PC-3 (cell line): ENCODE data around the gene GCKR. TPM values are rescaled to one million over a fixed set of nuclear protein-coding genes. Genes with fewer than 3 reads are reported as not detected.

Experiments used
- ATAC-seq: fragments of 200-7000 bp; cut with Tn5 transposase; 2 replicates; pipeline ENCODE4 v1.9.1; 2020; ENCODE audit warnings: mild to moderate bottlenecking, moderate library complexity
- BruUV-seq: library from RNA; stranded (reverse); fragments of 400-500 nt; replicated peaks from 2 replicates; lab custom pipeline; 2021; lab: Mats Ljungman, UMichigan
- CTCF ChIA-PET: fragments of 300-600 bp; sonication (Branson Sonifier 250); formaldehyde crosslinking; loops from one replicate; lab custom pipeline; 2022; ENCODE audit warnings: antibody characterized with exemption; lab: Charles Lee
- POLR2A ChIA-PET: fragments of 300-600 bp; sonication (Branson Sonifier 250); formaldehyde crosslinking; loops from one replicate; lab custom pipeline; 2022; ENCODE audit warnings: antibody characterized with exemption; ENCODE audit not compliant: unreplicated experiment; lab: Charles Lee
- DNase-seq: peaks from one replicate; pipeline ENCODE4 v3.0.0-alpha.2; 2015
- H2AFZ ChIP-seq: fragments of 300-600 bp; sonication (generic); 2 replicates; pipeline ENCODE4 v1.6.0; 2016; ENCODE audit warnings: antibody characterized with exemption, low read length
- H3F3A ChIP-seq: fragments of 300-600 bp; sonication (generic); one replicate; pipeline ENCODE4 v1.6.0; 2017; ENCODE audit warnings: antibody characterized with exemption, low read length, control low read depth, mild to moderate bottlenecking; ENCODE audit not compliant: unreplicated experiment
- H3K27ac ChIP-seq: fragments of 300-600 bp; sonication (generic); 2 replicates; pipeline ENCODE4 v1.5.1; 2016; ENCODE audit warnings: mild to moderate bottlenecking, low read length
- H3K27me3 ChIP-seq: fragments of 300-600 bp; sonication (generic); 2 replicates; pipeline ENCODE4 v1.6.1; 2016; ENCODE audit warnings: low read length, mixed read lengths
- H3K36me3 ChIP-seq: fragments of 300-600 bp; sonication (generic); 2 replicates; pipeline ENCODE4 v1.6.1; 2016; ENCODE audit warnings: low read depth, mixed run types, low read length, mixed read lengths
- H3K4me1 ChIP-seq: fragments of 300-600 bp; sonication (generic); 2 replicates; pipeline ENCODE4 v1.5.1; 2016; ENCODE audit warnings: low read length; ENCODE audit not compliant: insufficient read depth
- H3K4me2 ChIP-seq: fragments of 300-600 bp; sonication (generic); 2 replicates; pipeline ENCODE4 v1.6.0; 2016; ENCODE audit warnings: low read length
- H3K4me3 ChIP-seq: fragments of 300-600 bp; sonication (generic); 2 replicates; pipeline ENCODE4 v1.5.1; 2016; ENCODE audit warnings: mild to moderate bottlenecking, low read length, mixed read lengths
- H3K79me2 ChIP-seq: fragments of 300-600 bp; sonication (generic); 2 replicates; pipeline ENCODE4 v1.6.1; 2017; ENCODE audit warnings: low read length, mixed read lengths
- H3K9ac ChIP-seq: fragments of 300-600 bp; sonication (generic); 2 replicates; pipeline ENCODE4 v1.6.0; 2016; ENCODE audit warnings: mild to moderate bottlenecking, low read length
- H3K9me2 ChIP-seq: fragments of 300-600 bp; sonication (generic); replicated peaks from 2 replicates; pipeline ENCODE4 v1.6.1; 2016; ENCODE audit warnings: mixed run types, low read length, mixed read lengths
- H3K9me3 ChIP-seq: fragments of 300-600 bp; sonication (generic); 2 replicates; pipeline ENCODE4 v1.6.1; 2016; ENCODE audit warnings: low read length, mixed read lengths
- H4K20me1 ChIP-seq: fragments of 300-600 bp; sonication (generic); 2 replicates; pipeline ENCODE4 v1.6.1; 2016; ENCODE audit warnings: low read length, mixed read lengths
- CTCF ChIP-seq: fragments of 300-600 bp; sonication (generic); conservative IDR thresholded peaks from 2 replicates; pipeline ENCODE4 v1.5.1; 2017; ENCODE audit warnings: antibody characterized with exemption, low read depth, mild to moderate bottlenecking, low read length
- EZH2 ChIP-seq: fragments of 300-600 bp; sonication (generic); IDR thresholded peaks from one replicate; pipeline ENCODE4 v1.6.1; 2017; ENCODE audit warnings: antibody characterized with exemption, mild to moderate bottlenecking, low read length; ENCODE audit not compliant: unreplicated experiment
- EZH2phosphoT487 ChIP-seq: fragments of 300-600 bp; sonication (generic); IDR thresholded peaks from 2 replicates; pipeline ENCODE4 v1.6.1; 2018; ENCODE audit warnings: mild to moderate bottlenecking, antibody characterized with exemption, low read length, borderline replicate concordance
- intact Hi-C: fragments of 100-400 bp; cut with micrococcal nuclease; formaldehyde crosslinking; loops from 2 replicates; pipeline ENCODE4 v1.9.0; 2023
- total RNA-seq: library from RNA; depleted of rRNA; stranded (reverse); fragments of >200 nt; gene quantifications from 2 replicates; pipeline ENCODE4 v1.2.3, GENCODE V29; 2014; rRNA removed

GCKR gene
- total RNA-seq, 1 experiment from 2014 or later, result not detected

- no peaks in the 10 kb centered on the region for H3K36me3 ChIP-seq
- H3K9me2 ChIP-seq, result no peaks in the 10 kb centered on the region
- BruUV-seq, result no TSS peak
- no peaks in the 10 kb centered on the region for H3K9me3 ChIP-seq
- H3K27me3 ChIP-seq, result no peaks in the 10 kb centered on the region
- POLR2A ChIA-PET, result no interaction called here
- no peaks in the 10 kb centered on the region for H3F3A ChIP-seq
- CTCF ChIA-PET, result no interaction called here
- TF ChIP-seq CTCF (no peak), EZH2phosphoT487 (no peak), EZH2 (no peak)
- no peak overlapping the region for H3K9ac ChIP-seq
- DNase-seq (no peak), ATAC-seq (no peak)
- no peaks in the 10 kb centered on the region for H4K20me1 ChIP-seq
- H2AFZ ChIP-seq, result no peak overlapping the region
- no peak overlapping the region for H3K4me3 ChIP-seq
- H3K4me2 ChIP-seq, result no peak overlapping the region
- H3K4me1 ChIP-seq, result no peaks in the 10 kb centered on the region
- intact Hi-C loops, result no loop called here
- H3K27ac ChIP-seq, result no peak overlapping the region
- H3K79me2 ChIP-seq, result no peaks in the 10 kb centered on the region
Observed at GRCh38 chr2:27572998-27573429, 76.4 kb downstream of the GCKR start.

Other genes starting within 250 kb of the GCKR start
- 0.36 TPM in 1 of 2 replicates, not detected in the other for gene SLC30A3, start 233.8 kb upstream of the GCKR start, total RNA-seq
- not detected in 2 replicates for gene DNAJC5G, start 221.4 kb upstream of the GCKR start, total RNA-seq
- gene TRIM54, start 214.4 kb upstream of the GCKR start, total RNA-seq, result 0.51 and 1.6 TPM in 2 replicates
- 0.52 and 3.6 TPM in 2 replicates for gene UCN, start 188.4 kb upstream of the GCKR start, total RNA-seq
- gene MPV17, start 173.7 kb upstream of the GCKR start, total RNA-seq, result 41.8 and 59.2 TPM in 2 replicates
- 82.2 and 98.1 TPM in 2 replicates for gene GTF3C2, start 140.1 kb upstream of the GCKR start, total RNA-seq
- gene EIF2B4, start 126.5 kb upstream of the GCKR start, total RNA-seq, result 35.8 and 43.9 TPM in 2 replicates
- gene SNX17, start 126.2 kb upstream of the GCKR start, total RNA-seq, result 99.6 and 110 TPM in 2 replicates
- gene ZNF513, start 116.1 kb upstream of the GCKR start, total RNA-seq, result 7.4 and 9.7 TPM in 2 replicates
- 122 and 133 TPM in 2 replicates for gene PPM1G, start 87.2 kb upstream of the GCKR start, total RNA-seq
- gene NRBP1, start 68.2 kb upstream of the GCKR start, total RNA-seq, result 66.6 and 69.3 TPM in 2 replicates
- gene KRTCAP3, start 54.5 kb upstream of the GCKR start, total RNA-seq, result 0.22 TPM in 1 of 2 replicates, not detected in the other
- gene IFT172, start 7.1 kb upstream of the GCKR start, total RNA-seq, result 12.8 and 22.9 TPM in 2 replicates
- 1.7 and 4.7 TPM in 2 replicates for gene FNDC4, start 1.6 kb upstream of the GCKR start, total RNA-seq
- not detected in 2 replicates for gene ZNF512, start 86.2 kb downstream of the GCKR start, total RNA-seq
- 0.87 and 2.7 TPM in 2 replicates for gene CCDC121, start 132.2 kb downstream of the GCKR start, total RNA-seq
- gene GPN1, start 132.2 kb downstream of the GCKR start, total RNA-seq, result 40.9 and 46.8 TPM in 2 replicates
- 23.4 and 27.2 TPM in 2 replicates for gene SUPT7L, start 166.8 kb downstream of the GCKR start, total RNA-seq
- 29.1 and 30.3 TPM in 2 replicates for gene SLC4A1AP, start 167.1 kb downstream of the GCKR start, total RNA-seq